ENCODE data around the gene DNAJB2.
"Not testable (repeated sequence)": the region's sequence is repeated elsewhere in the genome, so short reads cannot be mapped to it uniquely, and the experiment has no call there.

DNAJB2 gene

GRCh38 chr2:219284501-219285372, 5.6 kb downstream of the DNAJB2 start:
- H3K4me3 ChIP-seq (ENCODE audit: low read depth, low read length): no peak overlapping the region

GRCh38 chr2:219285373-219285735, 6.2 kb downstream of the DNAJB2 start:
- H3K4me3 ChIP-seq (ENCODE audit: low read depth, low read length): no peak overlapping the region

GRCh38 chr2:219285894-219286425, 6.8 kb downstream of the DNAJB2 start:
- H3K4me3 ChIP-seq (ENCODE audit: low read depth, low read length): no peak overlapping the region

GRCh38 chr2:219286436-219287115, 7.4 kb downstream of the DNAJB2 start:
- no peak overlapping the region for H3K4me3 ChIP-seq (ENCODE audit: low read depth, low read length)

GRCh38 chr2:219287116-219287440, 7.9 kb downstream of the DNAJB2 start:
- not testable (repeated sequence) for H3K4me3 ChIP-seq (ENCODE audit: low read depth, low read length)

- H3K4me3 ChIP-seq (ENCODE audit: low read depth, low read length): no peak overlapping the region
Measured at GRCh38 chr2:219287580-219288265, 8.6 kb downstream of the DNAJB2 start.

GRCh38 chr2:219289195-219289536, 10.0 kb downstream of the DNAJB2 start:
- no peak overlapping the region for H3K4me3 ChIP-seq (ENCODE audit: low read depth, low read length)

- H3K4me3 ChIP-seq (ENCODE audit: low read depth, low read length): no peak overlapping the region
Measured at GRCh38 chr2:219289537-219290361, 10.6 kb downstream of the DNAJB2 start.

GRCh38 chr2:219290381-219291171, 11.4 kb downstream of the DNAJB2 start:
- H3K4me3 ChIP-seq (ENCODE audit: low read depth, low read length): no peak overlapping the region

GRCh38 chr2:219291394-219291793, 12.2 kb downstream of the DNAJB2 start:
- H3K4me3 ChIP-seq (ENCODE audit: low read depth, low read length): no peak overlapping the region

- H3K4me3 ChIP-seq (ENCODE audit: low read depth, low read length): no peak overlapping the region
Measured at GRCh38 chr2:219291910-219292490, 12.8 kb downstream of the DNAJB2 start.

GRCh38 chr2:219292616-219293015, 13.4 kb downstream of the DNAJB2 start:
- H3K4me3 ChIP-seq (ENCODE audit: low read depth, low read length): no peak overlapping the region

GRCh38 chr2:219293736-219294231, 14.6 kb downstream of the DNAJB2 start:
- H3K4me3 ChIP-seq (ENCODE audit: low read depth, low read length): no peak overlapping the region

GRCh38 chr2:219294356-219295351, 15.5 kb downstream of the DNAJB2 start:
- peak overlapping the region; percentile 81 for H3K4me3 ChIP-seq (ENCODE audit: low read depth, low read length)

GRCh38 chr2:219296142-219296541, 17.0 kb downstream of the DNAJB2 start:
- H3K4me3 ChIP-seq (ENCODE audit: low read depth, low read length): no peak overlapping the region

GRCh38 chr2:219296631-219297391, 17.6 kb downstream of the DNAJB2 start:
- H3K4me3 ChIP-seq (ENCODE audit: low read depth, low read length): no peak overlapping the region

GRCh38 chr2:219297766-219298456, 18.7 kb downstream of the DNAJB2 start:
- no peak overlapping the region for H3K4me3 ChIP-seq (ENCODE audit: low read depth, low read length)
